Inflammatory macrophage treated with lipopolysaccharide for 1 hour (primary cell): Measurements from ENCODE around the gene DLGAP1.

Experiments used
- DNase-seq, 2 donors: peaks; one replicate each; pipeline ENCODE4 v3.0.0-alpha.2; 2020 to 2022

Gene DLGAP1

GRCh38 chr18:4284528-4284927 is 170.6 kb downstream of the DLGAP1 start:
- DNase-seq, result no peak

GRCh38 chr18:4283746-4284291 is 171.3 kb downstream of the DLGAP1 start:
- no peak for DNase-seq

GRCh38 chr18:4282954-4283353 is 172.2 kb downstream of the DLGAP1 start:
- DNase-seq, result no peak

GRCh38 chr18:4276953-4277585 is 178.0 kb downstream of the DLGAP1 start:
- DNase-seq, result no peak

- no peak for DNase-seq
Observed at GRCh38 chr18:4271952-4272351, 183.2 kb downstream of the DLGAP1 start.

GRCh38 chr18:4270988-4271387 is 184.1 kb downstream of the DLGAP1 start:
- no peak for DNase-seq

- DNase-seq, result no peak
Observed at GRCh38 chr18:4270016-4270415, 185.1 kb downstream of the DLGAP1 start.

- DNase-seq, result no peak
Observed at GRCh38 chr18:4267641-4268040, 187.5 kb downstream of the DLGAP1 start.

- DNase-seq, result no peak
Observed at GRCh38 chr18:4264347-4264791, 190.7 kb downstream of the DLGAP1 start.

- no peak for DNase-seq
Observed at GRCh38 chr18:4260107-4260506, 195.0 kb downstream of the DLGAP1 start.

GRCh38 chr18:4256766-4257417 is 198.2 kb downstream of the DLGAP1 start:
- no peak for DNase-seq

- DNase-seq, result no peak
Observed at GRCh38 chr18:4254840-4255239, 200.3 kb downstream of the DLGAP1 start.

- no peak for DNase-seq
Observed at GRCh38 chr18:4252829-4253228, 202.3 kb downstream of the DLGAP1 start.

GRCh38 chr18:4251873-4252272 is 203.2 kb downstream of the DLGAP1 start:
- no peak for DNase-seq

GRCh38 chr18:4251206-4251605 is 203.9 kb downstream of the DLGAP1 start:
- DNase-seq, result no peak

- no peak for DNase-seq
Observed at GRCh38 chr18:4250141-4250540, 205.0 kb downstream of the DLGAP1 start.

- no peak for DNase-seq
Observed at GRCh38 chr18:4248686-4249085, 206.4 kb downstream of the DLGAP1 start.

GRCh38 chr18:4246374-4246773 is 208.7 kb downstream of the DLGAP1 start:
- DNase-seq, result no peak

- DNase-seq, result no peak
Observed at GRCh38 chr18:4245456-4245855, 209.7 kb downstream of the DLGAP1 start.

GRCh38 chr18:4242431-4243161 is 212.5 kb downstream of the DLGAP1 start:
- no peak for DNase-seq

GRCh38 chr18:4241090-4241617 is 214.0 kb downstream of the DLGAP1 start:
- DNase-seq, result no peak

GRCh38 chr18:4238966-4239365 is 216.1 kb downstream of the DLGAP1 start:
- no peak for DNase-seq

- DNase-seq, result no peak
Observed at GRCh38 chr18:4237664-4238041, 217.5 kb downstream of the DLGAP1 start.
